ENCODE results near the gene ASB5. TPM values are rescaled to one million over a fixed set of nuclear protein-coding genes. Genes with fewer than 3 reads are reported as not detected.

The ASB5 gene
- total RNA-seq, 1 donor, result 0.09 TPM

DNA sequence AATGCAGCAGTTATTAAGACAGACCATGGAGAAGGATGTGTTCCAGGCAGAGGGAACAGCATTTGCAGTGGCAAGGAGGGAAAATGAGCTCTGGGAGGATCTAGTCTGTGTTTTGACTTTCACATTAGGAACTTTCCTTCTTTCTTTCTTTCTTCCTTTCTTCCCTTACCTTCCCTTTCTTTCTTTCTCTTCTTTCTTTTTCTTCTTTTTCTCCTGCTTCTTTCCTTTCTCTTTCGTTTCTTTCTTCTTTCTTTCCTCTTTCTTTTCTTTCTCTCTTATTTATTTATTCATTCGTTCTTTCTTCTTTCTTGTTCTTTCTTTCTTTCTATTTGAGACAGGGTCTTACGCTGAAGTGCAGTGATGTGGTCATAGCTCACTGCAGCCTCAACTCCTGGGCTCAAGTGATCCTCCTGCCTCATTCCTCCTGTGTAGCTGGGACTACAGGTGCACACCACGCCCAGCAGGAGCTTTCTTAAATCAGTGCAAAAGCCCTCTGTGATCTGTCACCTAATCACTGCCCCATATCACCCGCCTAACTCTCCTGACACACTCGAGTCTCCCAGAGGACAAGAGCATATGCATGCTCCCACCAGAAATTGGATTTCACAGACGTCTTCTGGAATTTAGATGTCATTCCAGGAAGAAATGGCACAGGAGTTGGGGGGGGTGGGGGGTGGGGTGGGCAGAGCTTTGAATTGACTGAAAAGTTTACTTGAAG, 58.3 kb downstream of the ASB5 start:
- TF ChIP-seq, protein P1, sequence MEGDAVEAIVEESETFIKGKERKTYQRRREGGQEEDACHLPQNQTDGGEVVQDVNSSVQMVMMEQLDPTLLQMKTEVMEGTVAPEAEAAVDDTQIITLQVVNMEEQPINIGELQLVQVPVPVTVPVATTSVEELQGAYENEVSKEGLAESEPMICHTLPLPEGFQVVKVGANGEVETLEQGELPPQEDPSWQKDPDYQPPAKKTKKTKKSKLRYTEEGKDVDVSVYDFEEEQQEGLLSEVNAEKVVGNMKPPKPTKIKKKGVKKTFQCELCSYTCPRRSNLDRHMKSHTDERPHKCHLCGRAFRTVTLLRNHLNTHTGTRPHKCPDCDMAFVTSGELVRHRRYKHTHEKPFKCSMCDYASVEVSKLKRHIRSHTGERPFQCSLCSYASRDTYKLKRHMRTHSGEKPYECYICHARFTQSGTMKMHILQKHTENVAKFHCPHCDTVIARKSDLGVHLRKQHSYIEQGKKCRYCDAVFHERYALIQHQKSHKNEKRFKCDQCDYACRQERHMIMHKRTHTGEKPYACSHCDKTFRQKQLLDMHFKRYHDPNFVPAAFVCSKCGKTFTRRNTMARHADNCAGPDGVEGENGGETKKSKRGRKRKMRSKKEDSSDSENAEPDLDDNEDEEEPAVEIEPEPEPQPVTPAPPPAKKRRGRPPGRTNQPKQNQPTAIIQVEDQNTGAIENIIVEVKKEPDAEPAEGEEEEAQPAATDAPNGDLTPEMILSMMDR (IDR thresholded peaks at IDR 0.05; ENCODE audit: insufficient read depth, low read length), result no peak
- H3K4me3 ChIP-seq (ENCODE audit: low read depth, low read length), result no peak overlapping the region
- DNase-seq (ENCODE audit: low read depth), result no peak

DNA sequence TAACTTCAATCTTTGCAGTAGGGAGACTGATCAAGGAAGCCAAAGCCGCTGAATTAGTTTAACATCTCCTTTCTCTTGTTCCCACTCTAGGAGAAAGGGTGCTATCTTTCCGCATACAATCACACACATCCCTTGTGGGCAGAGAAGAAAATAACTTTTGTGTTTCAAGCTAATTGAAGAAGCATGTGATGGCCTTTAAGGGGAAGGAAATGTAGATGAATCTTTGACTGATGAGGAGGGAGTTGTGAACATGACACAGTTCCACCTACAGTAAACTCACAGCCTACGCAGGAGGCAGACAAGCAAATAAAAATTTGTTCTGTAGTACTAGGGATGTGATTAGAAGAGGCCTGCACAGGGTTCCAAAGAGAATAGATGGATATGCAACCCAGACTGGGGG, 58.9 kb downstream of the ASB5 start:
- no peak for DNase-seq (ENCODE audit: low read depth)
- no peak overlapping the region for H3K4me3 ChIP-seq (ENCODE audit: low read depth, low read length)
- TF ChIP-seq, protein P1 (IDR thresholded peaks at IDR 0.05; ENCODE audit: insufficient read depth, low read length), result no peak

- TF ChIP-seq, protein P1 (IDR thresholded peaks at IDR 0.05; ENCODE audit: insufficient read depth, low read length), result no peak
- no peak for DNase-seq (ENCODE audit: low read depth)
- H3K4me3 ChIP-seq (ENCODE audit: low read depth, low read length), result no peak overlapping the region
These were observed 59.5 kb downstream of the ASB5 start for GRCh38 chr4:176209535-176209934.

DNA sequence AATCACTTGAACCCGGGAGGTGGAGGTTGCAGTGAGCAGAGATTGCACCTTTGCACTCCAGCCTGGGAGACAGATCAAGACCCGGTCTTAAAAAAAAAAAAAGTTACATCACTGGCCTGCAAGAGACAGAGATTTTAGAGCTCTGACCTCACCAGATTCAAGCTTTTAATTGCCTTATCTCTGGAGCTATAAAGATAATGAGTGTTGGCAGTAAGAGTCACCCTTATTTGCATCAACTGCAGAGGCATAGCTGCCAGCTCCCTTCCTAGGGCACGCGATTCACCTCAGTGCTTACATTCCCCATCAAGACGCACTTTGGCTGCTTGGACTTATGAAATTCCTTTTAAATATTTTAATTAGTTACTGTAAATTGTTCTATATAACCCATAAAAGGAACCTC, 61.2 kb downstream of the ASB5 start:
- TF ChIP-seq, protein P1 (IDR thresholded peaks at IDR 0.05; ENCODE audit: insufficient read depth, low read length), result no peak
- no peak for DNase-seq (ENCODE audit: low read depth)
- H3K4me3 ChIP-seq (ENCODE audit: low read depth, low read length), result no peak overlapping the region

DNA sequence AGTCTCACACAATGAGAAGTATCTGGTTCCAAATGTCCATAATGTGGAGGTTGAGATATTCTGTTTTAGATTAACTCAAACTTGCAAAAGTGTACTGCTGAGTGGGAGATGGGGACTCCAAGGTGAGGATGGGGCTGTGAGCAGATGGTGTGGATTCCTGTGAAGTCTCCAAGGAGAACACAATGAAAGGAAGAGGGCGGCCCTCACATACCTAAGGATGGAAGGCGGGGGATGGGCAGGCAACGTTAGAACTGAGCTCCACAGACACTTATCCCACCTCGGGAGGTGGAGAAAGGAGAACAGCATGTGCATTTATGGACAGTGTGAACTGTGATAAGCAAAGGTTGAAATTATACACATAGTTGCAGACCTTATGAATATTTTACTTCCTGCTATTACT, 63.7 kb downstream of the ASB5 start:
- TF ChIP-seq, protein P1 (IDR thresholded peaks at IDR 0.05; ENCODE audit: insufficient read depth, low read length), result no peak
- H3K4me3 ChIP-seq (ENCODE audit: low read depth, low read length), result no peak overlapping the region
- DNase-seq (ENCODE audit: low read depth), result no peak

- no peak for DNase-seq (ENCODE audit: low read depth)
- TF ChIP-seq, protein P1 (IDR thresholded peaks at IDR 0.05; ENCODE audit: insufficient read depth, low read length), result no peak
- H3K4me3 ChIP-seq (ENCODE audit: low read depth, low read length), result no peak overlapping the region
These were observed 70.6 kb downstream of the ASB5 start for GRCh38 chr4:176198316-176198903.
